ENCODE measurements around the gene SH3YL1.

SH3YL1 gene

GRCh38 chr2:284896-285492 lies 21.2 kb upstream of the SH3YL1 start:
- Histone ChIP-seq H3F3A (ENCODE audit: control insufficient read depth, insufficient read depth) (no peaks in the 10 kb centered on the region; the same call in 1 of the 2 replicates), H3K36me3 (ENCODE audit: control insufficient read depth, low read length) (peaks cover 21% of the 10 kb centered on the region), H3K27me3 (ENCODE audit: control insufficient read depth, low read length) (peaks cover 19% of the 10 kb centered on the region), H3K79me2 (ENCODE audit: control insufficient read depth, low read length) (no peaks in the 10 kb centered on the region), H3K27ac (ENCODE audit: low read depth, low read length) (no peak overlapping the region), H3K4me1 (ENCODE audit: control insufficient read depth, low read length) (no peaks in the 10 kb centered on the region), H3K4me3 (ENCODE audit: low read length) (no peak overlapping the region), H3K9me3 (ENCODE audit: control insufficient read depth, insufficient read depth, low read length) (no peaks in the 10 kb centered on the region), H3K9me2 (replicated peaks; ENCODE audit: control insufficient read depth, low read length) (no peaks in the 10 kb centered on the region), H3K4me2 (ENCODE audit: low read length) (no peak overlapping the region), H4K20me1 (ENCODE audit: control insufficient read depth, insufficient read depth, low read depth, low read length) (peaks cover 3% of the 10 kb centered on the region; the same call in 1 of the 2 replicates)
- no peak for TF ChIP-seq CTCF (IDR thresholded peaks at IDR 0.05; ENCODE audit: low read depth, low read length, poor library complexity, severe bottlenecking)
- TF ChIP-seq EZH2phosphoT487 (IDR thresholded peaks at IDR 0.05; ENCODE audit: borderline replicate concordance, low read length): no peak

- Histone ChIP-seq H4K20me1 (ENCODE audit: control insufficient read depth, insufficient read depth, low read depth, low read length) (peaks cover 3% of the 10 kb centered on the region; the same call in 1 of the 2 replicates), H3K4me2 (ENCODE audit: low read length) (no peak overlapping the region)
Measured at GRCh38 chr2:283996-284794, 20.4 kb upstream of the SH3YL1 start.

GRCh38 chr2:282371-283263 lies 18.8 kb upstream of the SH3YL1 start:
- Histone ChIP-seq H3K27ac (ENCODE audit: low read depth, low read length) (no peak overlapping the region), H3F3A (ENCODE audit: control insufficient read depth, insufficient read depth) (no peaks in the 10 kb centered on the region; the same call in 1 of the 2 replicates), H3K9me3 (ENCODE audit: control insufficient read depth, insufficient read depth, low read length) (no peaks in the 10 kb centered on the region), H3K27me3 (ENCODE audit: control insufficient read depth, low read length) (peaks cover 9% of the 10 kb centered on the region), H3K4me1 (ENCODE audit: control insufficient read depth, low read length) (no peaks in the 10 kb centered on the region), H4K20me1 (ENCODE audit: control insufficient read depth, insufficient read depth, low read depth, low read length) (peaks cover 6% of the 10 kb centered on the region; the same call in 1 of the 2 replicates), H3K36me3 (ENCODE audit: control insufficient read depth, low read length) (peaks cover 45% of the 10 kb centered on the region), H3K4me3 (ENCODE audit: low read length) (no peak overlapping the region), H3K9me2 (replicated peaks; ENCODE audit: control insufficient read depth, low read length) (no peaks in the 10 kb centered on the region), H3K4me2 (ENCODE audit: low read length) (no peak overlapping the region), H3K79me2 (ENCODE audit: control insufficient read depth, low read length) (no peaks in the 10 kb centered on the region)
- TF ChIP-seq EZH2phosphoT487 (IDR thresholded peaks at IDR 0.05; ENCODE audit: borderline replicate concordance, low read length) (no peak), CTCF (IDR thresholded peaks at IDR 0.05; ENCODE audit: low read depth, low read length, poor library complexity, severe bottlenecking) (no peak)

More at GRCh38 chr2:283996-284794, 20.4 kb upstream of the SH3YL1 start:
- Histone ChIP-seq H3K36me3 (ENCODE audit: control insufficient read depth, low read length) (peaks cover 29% of the 10 kb centered on the region), H3K79me2 (ENCODE audit: control insufficient read depth, low read length) (no peaks in the 10 kb centered on the region), H3K27me3 (ENCODE audit: control insufficient read depth, low read length) (peaks cover 12% of the 10 kb centered on the region), H3F3A (ENCODE audit: control insufficient read depth, insufficient read depth) (no peaks in the 10 kb centered on the region; the same call in 1 of the 2 replicates), H3K9me2 (replicated peaks; ENCODE audit: control insufficient read depth, low read length) (no peaks in the 10 kb centered on the region), H3K9me3 (ENCODE audit: control insufficient read depth, insufficient read depth, low read length) (no peaks in the 10 kb centered on the region), H3K27ac (ENCODE audit: low read depth, low read length) (no peak overlapping the region), H3K4me3 (ENCODE audit: low read length) (no peak overlapping the region), H3K4me1 (ENCODE audit: control insufficient read depth, low read length) (no peaks in the 10 kb centered on the region)
- TF ChIP-seq CTCF (IDR thresholded peaks at IDR 0.05; ENCODE audit: low read depth, low read length, poor library complexity, severe bottlenecking) (no peak), EZH2phosphoT487 (IDR thresholded peaks at IDR 0.05; ENCODE audit: borderline replicate concordance, low read length) (no peak)
